GM12864 (cell line): Measurements from ENCODE around the gene TTYH2.

Experiments
- DNase-seq: peaks from one replicate; pipeline ENCODE4 v3.0.0-alpha.2; 2011; ENCODE audit warnings: low read depth
- H3K4me3 ChIP-seq: 2 replicates; pipeline ENCODE4 v1.5.1; 2011; ENCODE audit warnings: mild to moderate bottlenecking, low read depth, low read length, control low read depth
- CTCF ChIP-seq: IDR thresholded peaks from 2 replicates; pipeline ENCODE4 v1.5.1; 2011; ENCODE audit warnings: low read depth, mild to moderate bottlenecking, moderate library complexity, low read length, control low read depth, inconsistent platforms; ENCODE audit errors: missing control alignments

Gene TTYH2

DNA sequence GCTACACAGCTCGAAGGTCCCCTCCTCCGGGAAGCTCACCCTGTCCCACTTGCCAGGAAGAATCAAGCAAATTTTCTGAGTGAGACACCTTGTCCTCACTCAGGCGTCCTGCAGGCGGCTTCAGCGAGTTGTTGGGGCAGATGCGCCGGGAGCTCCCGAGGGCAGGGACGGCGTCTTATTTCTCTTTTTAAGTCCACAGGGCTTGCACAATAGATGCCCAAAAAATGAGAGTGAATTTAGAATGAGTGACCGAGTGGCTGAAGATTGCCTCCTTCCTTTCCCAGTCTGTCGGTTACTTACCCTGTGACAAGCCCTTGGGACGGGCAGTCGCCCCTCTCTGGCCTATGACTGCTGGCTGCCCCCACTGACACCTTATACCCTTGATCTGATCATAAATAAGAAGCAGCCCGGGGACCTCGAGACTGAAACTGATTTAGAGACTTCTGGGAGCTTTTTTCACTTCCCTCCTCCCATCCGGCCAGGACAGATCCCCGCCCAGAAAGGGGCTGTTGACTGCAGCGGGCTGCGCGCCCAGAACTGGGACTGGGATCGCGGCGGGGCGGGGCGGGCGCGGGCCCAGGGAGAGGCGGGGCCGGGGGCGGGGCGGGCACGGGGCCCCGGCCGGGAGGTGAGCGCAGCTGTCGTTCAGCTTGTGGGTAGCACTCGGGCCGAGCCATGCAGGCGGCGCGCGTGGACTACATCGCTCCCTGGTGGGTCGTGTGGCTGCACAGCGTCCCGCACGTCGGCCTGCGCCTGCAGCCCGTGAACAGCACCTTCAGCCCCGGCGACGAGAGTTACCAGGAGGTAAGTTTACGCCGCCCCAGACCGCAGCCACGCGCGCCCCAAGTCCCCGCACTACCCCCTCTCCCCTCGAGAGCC lies at the start of gene TTYH2:
TSS of gene TTYH2 (plus strand) at position 659 of the 879 bp plus-strand sequence. CDS start at position 676, 17 bp downstream.
- DNase-seq = peak; percentile 51
- TF ChIP-seq CTCF = peak; percentile 36
- peak within 1 kb of the TSS; percentile 54 for H3K4me3 ChIP-seq

DNA sequence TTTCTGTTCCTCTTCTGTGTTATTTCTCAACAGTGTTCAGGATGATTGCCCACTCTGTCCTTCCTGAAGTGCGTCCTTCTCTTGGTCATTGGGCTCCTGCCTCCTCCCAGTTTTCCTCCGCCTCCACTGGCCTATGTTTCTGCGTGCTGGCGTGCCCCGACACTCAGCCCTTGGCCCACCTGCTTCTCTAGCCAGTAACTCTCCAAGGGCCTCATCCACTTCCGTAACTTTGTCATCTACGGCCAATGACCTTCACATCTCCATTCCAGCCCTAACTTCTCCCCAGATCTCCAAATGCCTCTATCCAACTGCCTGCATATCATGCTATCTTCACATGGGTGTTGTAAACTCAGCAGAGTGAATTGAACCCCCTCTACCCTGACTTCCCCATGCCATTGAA lies 49.5 kb upstream of the TTYH2 start:
- H3K4me3 ChIP-seq = no peak overlapping the region
- no peak for TF ChIP-seq CTCF
- DNase-seq = no peak

DNA sequence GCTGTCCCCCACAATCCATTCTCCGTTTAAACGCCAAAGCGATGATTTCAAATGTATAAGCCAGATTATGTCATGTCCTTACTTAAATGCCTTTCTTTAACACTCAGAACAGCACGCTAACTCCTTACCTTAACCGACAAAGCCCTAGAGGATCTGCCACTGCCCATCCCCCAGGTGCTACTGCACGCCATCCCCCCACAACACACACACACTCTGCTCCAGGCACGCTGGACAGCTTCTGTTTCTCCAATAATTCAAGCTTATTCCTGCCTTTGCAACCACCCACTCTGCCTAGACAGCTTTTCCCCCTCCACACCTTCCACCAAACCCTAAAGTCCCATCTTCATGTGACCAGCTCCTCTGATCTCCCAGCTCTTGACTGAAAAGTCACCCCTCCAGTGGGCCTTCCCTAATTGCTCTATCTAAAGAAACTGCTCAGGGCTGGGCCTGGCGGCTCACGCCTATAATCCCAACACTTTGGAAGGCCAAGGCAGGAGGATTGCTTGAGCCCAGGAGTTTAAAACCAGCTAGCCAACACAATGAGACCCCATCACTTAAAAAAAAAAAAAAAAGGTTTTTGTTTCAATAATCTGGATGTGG lies 48.8 kb upstream of the TTYH2 start:
- no peak for DNase-seq
- H3K4me3 ChIP-seq = no peak overlapping the region
- no peak for TF ChIP-seq CTCF

- no peak for DNase-seq
- no peak overlapping the region for H3K4me3 ChIP-seq
- TF ChIP-seq CTCF = no peak
Measured at GRCh38 chr17:74165797-74166365, 47.5 kb upstream of the TTYH2 start.

- TF ChIP-seq CTCF = no peak
- H3K4me3 ChIP-seq = no peak overlapping the region
- no peak for DNase-seq
Measured at GRCh38 chr17:74170924-74171323, 42.4 kb upstream of the TTYH2 start.

DNA sequence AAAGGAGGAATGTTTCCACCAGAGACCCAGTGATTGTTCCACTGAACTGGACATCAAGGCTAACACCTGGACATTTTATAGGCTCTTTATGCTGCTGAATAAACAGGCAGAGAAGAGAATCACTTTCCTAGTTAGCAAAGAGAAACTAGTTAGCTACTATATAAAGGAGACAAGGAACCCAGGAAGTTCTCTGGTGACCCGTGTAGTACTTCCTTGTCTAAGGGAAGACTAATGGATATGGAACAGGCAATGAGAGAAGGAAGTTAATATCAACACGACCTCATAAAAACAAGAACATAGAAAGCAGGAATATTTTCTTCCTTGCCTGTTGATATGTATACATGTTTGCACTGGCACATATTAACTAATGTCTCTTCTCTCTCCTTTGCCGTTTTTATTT lies 40.7 kb upstream of the TTYH2 start:
- TF ChIP-seq CTCF = no peak
- DNase-seq = no peak
- H3K4me3 ChIP-seq = no peak overlapping the region
